ENCODE data around the gene PSME1. TPM values are rescaled to one million over a fixed set of nuclear protein-coding genes. Genes with fewer than 3 reads are reported as not detected.

The PSME1 gene
- total RNA-seq, 2 experiments from 2014 or later = 149 to 187 TPM

DNA sequence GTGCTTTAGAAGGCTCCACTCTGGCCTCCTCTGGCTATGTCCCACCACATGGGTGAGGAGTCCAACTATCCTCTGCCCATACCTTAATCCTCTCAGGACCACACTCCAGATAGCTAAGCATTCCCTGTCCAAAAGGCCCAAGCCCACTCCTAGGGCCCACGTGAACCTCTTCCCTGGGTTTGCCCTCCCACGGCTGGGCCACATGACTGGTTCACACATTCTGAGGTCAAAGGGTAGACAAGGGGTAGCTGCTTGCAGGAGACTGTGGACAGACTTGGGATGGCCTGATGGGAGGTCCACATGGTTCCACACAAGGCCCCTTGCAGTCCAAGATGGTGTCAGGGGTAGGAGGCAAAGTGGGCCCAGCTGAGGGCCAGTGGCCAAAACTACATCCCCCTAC is 47.9 kb upstream of the PSME1 start:
- no peaks in the 10 kb centered on the region for H3K79me2 ChIP-seq (ENCODE audit: insufficient read depth, low read depth, low read length)
- H3K4me3 ChIP-seq (ENCODE audit: low read depth, low read length, poor library complexity, severe bottlenecking) = no peak overlapping the region
- H4K20me1 ChIP-seq (ENCODE audit: insufficient read depth, low read length) = no peaks in the 10 kb centered on the region
- BruUV-seq (replicated peaks) = no TSS peak
- H3K27ac ChIP-seq (ENCODE audit: low read depth, low read length, poor library complexity, severe bottlenecking) = no peak overlapping the region
- no peak overlapping the region for H2AFZ ChIP-seq (ENCODE audit: low read length)
- intact Hi-C loops (cut with micrococcal nuclease; ENCODE audit: unreplicated experiment) = no loop called here
- no peaks in the 10 kb centered on the region for H3K36me3 ChIP-seq (ENCODE audit: insufficient read depth, low read length)
- TF ChIP-seq, protein P1, sequence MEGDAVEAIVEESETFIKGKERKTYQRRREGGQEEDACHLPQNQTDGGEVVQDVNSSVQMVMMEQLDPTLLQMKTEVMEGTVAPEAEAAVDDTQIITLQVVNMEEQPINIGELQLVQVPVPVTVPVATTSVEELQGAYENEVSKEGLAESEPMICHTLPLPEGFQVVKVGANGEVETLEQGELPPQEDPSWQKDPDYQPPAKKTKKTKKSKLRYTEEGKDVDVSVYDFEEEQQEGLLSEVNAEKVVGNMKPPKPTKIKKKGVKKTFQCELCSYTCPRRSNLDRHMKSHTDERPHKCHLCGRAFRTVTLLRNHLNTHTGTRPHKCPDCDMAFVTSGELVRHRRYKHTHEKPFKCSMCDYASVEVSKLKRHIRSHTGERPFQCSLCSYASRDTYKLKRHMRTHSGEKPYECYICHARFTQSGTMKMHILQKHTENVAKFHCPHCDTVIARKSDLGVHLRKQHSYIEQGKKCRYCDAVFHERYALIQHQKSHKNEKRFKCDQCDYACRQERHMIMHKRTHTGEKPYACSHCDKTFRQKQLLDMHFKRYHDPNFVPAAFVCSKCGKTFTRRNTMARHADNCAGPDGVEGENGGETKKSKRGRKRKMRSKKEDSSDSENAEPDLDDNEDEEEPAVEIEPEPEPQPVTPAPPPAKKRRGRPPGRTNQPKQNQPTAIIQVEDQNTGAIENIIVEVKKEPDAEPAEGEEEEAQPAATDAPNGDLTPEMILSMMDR (conservative IDR thresholded peaks at IDR 0.05; ENCODE audit: low read length) = no peak
- TF ChIP-seq EZH2phosphoT487 (IDR thresholded peaks at IDR 0.05; ENCODE audit: borderline replicate concordance, low read depth, low read length) = no peak
- H3K9me3 ChIP-seq (ENCODE audit: low read length) = no peaks in the 10 kb centered on the region
- no peak for DNase-seq (ENCODE audit: low spot score)
- CTCF ChIA-PET (ENCODE audit: unreplicated experiment) = no interaction called here
- H3K4me2 ChIP-seq (ENCODE audit: low read length) = no peak overlapping the region
- POLR2A ChIA-PET = interaction anchor here (0.7 kb wide), 1 partner anchor 230 kb away, joined by 5 read pairs; no protein-coding TSS in a partner anchor
- peaks cover 18% of the 10 kb centered on the region for H3K4me1 ChIP-seq (ENCODE audit: insufficient read depth, low read length, poor library complexity, severe bottlenecking)
- H3K9me2 ChIP-seq (ENCODE audit: insufficient read depth, low read length) = no peaks in the 10 kb centered on the region

DNA sequence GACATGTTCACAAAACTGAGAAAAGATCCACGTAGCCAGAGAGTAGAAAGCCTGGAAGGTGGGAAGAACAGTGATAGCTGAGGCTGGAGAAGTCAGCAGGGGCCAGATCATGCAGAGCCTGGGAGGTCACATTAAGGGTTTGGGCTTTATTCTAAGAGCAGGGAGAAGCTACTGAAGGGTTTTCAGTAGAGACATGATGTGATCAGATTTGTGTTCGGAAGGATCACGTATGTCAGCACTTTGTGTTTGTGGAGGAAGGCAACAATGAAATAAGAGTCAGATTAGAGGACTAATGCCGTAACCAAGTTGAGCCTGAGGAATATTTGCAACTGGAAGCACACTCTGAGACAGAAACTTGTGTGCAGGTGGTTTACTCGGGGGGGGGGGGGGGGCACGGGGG is 46.1 kb upstream of the PSME1 start:
- no peak overlapping the region for H3K27ac ChIP-seq (ENCODE audit: low read depth, low read length, poor library complexity, severe bottlenecking)
- no peak overlapping the region for H3K4me3 ChIP-seq (ENCODE audit: low read depth, low read length, poor library complexity, severe bottlenecking)
- no peak overlapping the region for H2AFZ ChIP-seq (ENCODE audit: low read length)
- peaks cover 28% of the 10 kb centered on the region for H3K4me1 ChIP-seq (ENCODE audit: insufficient read depth, low read length, poor library complexity, severe bottlenecking)
- H3K9me3 ChIP-seq (ENCODE audit: low read length) = no peaks in the 10 kb centered on the region
- no TSS peak for BruUV-seq (replicated peaks)
- no peaks in the 10 kb centered on the region for H3K79me2 ChIP-seq (ENCODE audit: insufficient read depth, low read depth, low read length)
- CTCF ChIA-PET (ENCODE audit: unreplicated experiment) = interaction anchor here (0.7 to 1.6 kb wide), 2 partner anchors 32 to 38 kb away, joined by 3 to 8 read pairs; partner anchors contain the start of gene CARMIL3
- H4K20me1 ChIP-seq (ENCODE audit: insufficient read depth, low read length) = no peaks in the 10 kb centered on the region
- H3K36me3 ChIP-seq (ENCODE audit: insufficient read depth, low read length) = no peaks in the 10 kb centered on the region
- no peak for DNase-seq (ENCODE audit: low spot score)
- H3K4me2 ChIP-seq (ENCODE audit: low read length) = no peak overlapping the region
- TF ChIP-seq EZH2phosphoT487 (IDR thresholded peaks at IDR 0.05; ENCODE audit: borderline replicate concordance, low read depth, low read length) = no peak
- TF ChIP-seq, protein P1 (conservative IDR thresholded peaks at IDR 0.05; ENCODE audit: low read length) = no peak
- POLR2A ChIA-PET = interaction anchor here (0.7 to 1.4 kb wide), 4 partner anchors 38 to 414 kb away, joined by 3 to 4 read pairs (median 3); partner anchors contain the start of genes CARMIL3 and PSME2
- intact Hi-C loops (cut with micrococcal nuclease; ENCODE audit: unreplicated experiment) = loop anchor here (1.0 kb wide), 3 partner anchors 32 to 113 kb away; no protein-coding TSS in a partner anchor
- no peaks in the 10 kb centered on the region for H3K9me2 ChIP-seq (ENCODE audit: insufficient read depth, low read length)

DNA sequence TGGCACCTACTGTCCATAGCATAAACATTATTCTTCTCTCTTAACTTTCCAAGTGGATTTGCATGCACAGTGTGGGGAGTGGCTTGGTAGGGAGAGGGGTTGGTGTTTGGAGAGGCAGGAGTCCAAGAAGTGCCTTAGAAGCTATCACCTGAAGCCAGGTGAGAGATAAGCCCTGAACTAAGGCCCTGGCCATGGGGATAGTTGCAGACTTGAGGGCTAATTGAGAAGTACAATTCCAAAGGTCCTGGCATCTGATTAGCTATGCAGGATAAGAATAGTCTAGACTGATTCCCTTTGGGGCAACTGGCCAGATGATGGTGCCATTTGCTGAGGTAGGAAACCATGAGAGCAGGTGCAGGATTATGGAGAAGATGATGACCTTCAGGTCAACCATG is 43.9 kb upstream of the PSME1 start:
- H3K79me2 ChIP-seq (ENCODE audit: insufficient read depth, low read depth, low read length) = no peaks in the 10 kb centered on the region
- CTCF ChIA-PET (ENCODE audit: unreplicated experiment) = interaction anchor here (2.2 kb wide), 1 partner anchor 18 kb away, joined by 8 read pairs; no protein-coding TSS in a partner anchor
- no peaks in the 10 kb centered on the region for H3K36me3 ChIP-seq (ENCODE audit: insufficient read depth, low read length)
- no peak overlapping the region for H2AFZ ChIP-seq (ENCODE audit: low read length)
- no peak for DNase-seq (ENCODE audit: low spot score)
- no TSS peak for BruUV-seq (replicated peaks)
- no peaks in the 10 kb centered on the region for H3K9me3 ChIP-seq (ENCODE audit: low read length)
- no peak overlapping the region for H3K4me3 ChIP-seq (ENCODE audit: low read depth, low read length, poor library complexity, severe bottlenecking)
- TF ChIP-seq, protein P1 (conservative IDR thresholded peaks at IDR 0.05; ENCODE audit: low read length) = no peak
- no peak for TF ChIP-seq EZH2phosphoT487 (IDR thresholded peaks at IDR 0.05; ENCODE audit: borderline replicate concordance, low read depth, low read length)
- no peak overlapping the region for H3K27ac ChIP-seq (ENCODE audit: low read depth, low read length, poor library complexity, severe bottlenecking)
- no peak overlapping the region for H3K4me2 ChIP-seq (ENCODE audit: low read length)
- POLR2A ChIA-PET = interaction anchor here (0.7 to 6.8 kb wide), 5 partner anchors 11 to 139 kb away, joined by 3 to 80 read pairs (median 40); partner anchors contain the start of genes DCAF11 and NRL
- peaks cover 39% of the 10 kb centered on the region for H3K4me1 ChIP-seq (ENCODE audit: insufficient read depth, low read length, poor library complexity, severe bottlenecking)
- H3K9me2 ChIP-seq (ENCODE audit: insufficient read depth, low read length) = no peaks in the 10 kb centered on the region
- H4K20me1 ChIP-seq (ENCODE audit: insufficient read depth, low read length) = no peaks in the 10 kb centered on the region
- intact Hi-C loops (cut with micrococcal nuclease; ENCODE audit: unreplicated experiment) = no loop called here
